Dedifferentiated amniotic fluid mesenchymal stem cell (primary cell): ENCODE data around the gene GLRX5.
A peak's percentile ranks its signal among the peaks of the same experiment; 100 is the strongest.
"Not testable (repeated sequence)": the region's sequence is repeated elsewhere in the genome, so short reads cannot be mapped to it uniquely, and the experiment has no call there.

Experiments
- DNase-seq: peaks from one replicate; pipeline ENCODE4 v3.0.0-alpha.2; 2016; ENCODE audit errors: extremely low spot score

The GLRX5 gene

DNA sequence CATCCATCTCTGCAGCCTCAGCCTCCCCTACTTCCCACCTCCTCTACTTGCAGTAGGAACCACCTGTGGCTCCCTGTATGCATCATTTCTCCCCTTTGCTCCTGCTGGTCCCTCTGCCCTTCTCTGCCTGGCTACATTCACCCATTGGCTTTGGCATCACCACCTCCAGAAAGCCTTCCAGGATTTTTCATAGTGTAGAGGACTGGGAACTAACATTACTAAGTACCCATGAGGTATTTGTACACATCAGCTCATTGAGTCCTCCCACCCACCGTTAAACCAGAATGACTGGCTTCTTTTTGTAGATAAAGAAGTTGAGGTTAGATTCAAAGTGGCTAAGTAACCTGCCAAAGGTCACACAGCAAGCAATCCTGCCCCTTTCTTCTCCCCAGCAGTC, 35.5 kb upstream of the GLRX5 start:
- no peak for DNase-seq

DNA sequence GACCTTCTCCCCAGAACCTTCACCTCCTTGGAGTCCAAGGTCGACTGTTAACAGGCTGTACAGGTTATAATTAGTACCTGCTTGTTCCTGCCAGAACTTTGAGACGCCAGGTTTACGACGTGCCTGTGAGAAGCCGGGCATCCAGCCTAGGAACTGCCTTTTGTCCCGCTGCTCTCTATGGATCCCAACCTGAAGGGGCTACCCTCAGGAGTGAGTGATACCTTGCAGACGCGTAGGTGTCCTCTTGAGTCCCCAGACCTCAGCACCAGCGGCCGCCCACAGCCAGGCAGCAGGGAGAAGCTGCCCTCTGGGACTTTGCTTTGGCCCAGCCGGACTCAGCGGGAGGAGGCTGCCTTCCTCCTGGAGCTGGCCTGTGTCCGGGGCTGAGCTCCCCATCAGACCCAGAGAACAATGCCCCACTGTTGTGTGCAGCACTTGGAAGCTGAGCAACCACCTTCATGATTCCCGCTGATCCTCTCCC, 34.6 kb upstream of the GLRX5 start:
- no peak for DNase-seq

DNA sequence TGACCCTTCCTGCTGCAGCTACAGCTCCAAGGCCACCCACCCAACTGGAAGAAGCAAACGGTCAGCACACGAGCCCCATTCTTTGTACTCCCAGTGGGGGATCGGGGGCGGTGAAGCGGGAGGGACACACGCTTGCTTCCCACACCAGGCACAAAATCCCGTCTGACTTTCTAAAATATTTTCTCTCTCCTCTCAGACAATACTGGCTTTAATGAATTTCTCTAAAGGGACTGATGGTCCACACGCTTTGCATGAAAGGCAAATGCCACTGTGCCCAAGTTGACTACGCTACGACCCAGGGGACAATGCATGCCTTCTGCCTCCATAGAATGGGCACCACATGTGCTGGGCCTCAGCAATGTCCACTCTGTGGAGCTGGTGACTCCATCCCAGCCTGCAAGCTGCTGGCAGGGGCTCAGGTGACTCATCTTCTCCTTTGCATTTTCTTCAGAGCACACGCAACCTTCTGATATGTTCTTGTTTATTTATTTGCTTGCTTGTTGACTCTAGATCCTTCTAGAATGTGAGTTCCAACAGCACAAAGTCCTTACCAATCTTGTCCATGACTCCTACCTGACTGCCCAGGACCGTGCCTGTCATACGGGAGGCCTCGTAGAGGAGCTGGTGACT, 34.0 kb upstream of the GLRX5 start:
- DNase-seq, result peak; percentile 81

DNA sequence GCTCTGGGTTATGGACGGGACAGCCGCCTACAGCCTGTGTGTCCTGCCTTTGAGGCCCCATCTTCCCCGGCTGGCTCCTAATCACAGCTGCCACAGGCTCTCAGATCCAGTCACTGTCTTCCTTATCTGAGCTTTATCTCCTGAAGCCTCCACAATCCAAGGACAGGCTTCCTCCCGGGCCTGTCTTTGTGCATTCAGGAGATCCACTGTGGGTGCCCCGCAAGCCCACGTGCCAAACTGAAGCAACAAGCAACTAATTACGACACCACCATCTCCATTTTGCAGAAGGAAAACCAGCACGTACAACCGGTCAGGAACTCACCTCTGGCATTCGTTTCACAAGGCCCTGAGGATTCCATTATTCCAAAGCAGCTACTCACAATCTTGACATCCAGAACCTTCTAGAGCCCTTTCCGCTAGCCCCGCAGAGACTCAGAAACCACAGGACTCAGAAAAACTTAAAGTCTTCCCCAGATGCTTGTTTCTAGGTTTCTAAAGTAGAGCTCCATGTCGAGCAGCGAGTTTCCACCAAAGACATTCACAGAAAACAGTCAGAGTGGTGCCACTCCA, 32.4 kb upstream of the GLRX5 start:
- DNase-seq, result no peak

DNA sequence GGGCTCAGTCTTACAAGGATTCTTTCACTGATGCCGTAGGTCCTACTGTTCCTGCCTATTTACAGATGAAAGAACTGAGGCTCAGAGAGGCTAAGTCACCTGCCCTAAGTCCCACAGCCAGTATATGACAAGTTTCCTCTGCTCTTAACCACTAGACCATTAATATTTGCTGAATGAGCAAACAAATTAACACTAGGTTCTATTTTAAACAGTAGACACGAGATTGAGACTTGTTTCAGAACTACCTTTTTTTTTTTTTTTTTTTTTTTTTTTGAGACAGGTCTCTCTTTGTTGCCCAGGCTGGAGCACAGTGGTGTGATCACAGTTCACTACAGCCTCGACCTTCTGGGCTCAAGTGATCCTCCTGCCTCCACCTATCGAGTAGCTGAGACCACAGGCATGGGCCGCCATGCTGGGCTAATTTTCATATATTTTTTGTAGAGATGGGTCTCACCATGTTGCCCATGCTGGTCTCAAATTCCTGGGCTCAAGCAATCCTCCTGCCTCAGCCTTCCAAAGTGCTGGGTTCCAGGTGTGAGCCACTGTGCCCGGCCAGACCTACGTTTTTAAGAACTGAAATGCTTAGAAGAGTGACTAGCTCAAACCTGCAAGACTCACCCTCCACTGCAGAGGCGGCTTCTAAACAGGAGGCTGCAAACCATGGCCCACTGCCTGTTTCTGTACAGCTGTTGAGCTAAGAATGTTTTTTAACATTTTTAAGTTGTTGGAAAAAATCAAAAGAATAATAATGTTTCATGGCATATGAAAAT, 31.3 kb upstream of the GLRX5 start:
- no peak for DNase-seq

DNA sequence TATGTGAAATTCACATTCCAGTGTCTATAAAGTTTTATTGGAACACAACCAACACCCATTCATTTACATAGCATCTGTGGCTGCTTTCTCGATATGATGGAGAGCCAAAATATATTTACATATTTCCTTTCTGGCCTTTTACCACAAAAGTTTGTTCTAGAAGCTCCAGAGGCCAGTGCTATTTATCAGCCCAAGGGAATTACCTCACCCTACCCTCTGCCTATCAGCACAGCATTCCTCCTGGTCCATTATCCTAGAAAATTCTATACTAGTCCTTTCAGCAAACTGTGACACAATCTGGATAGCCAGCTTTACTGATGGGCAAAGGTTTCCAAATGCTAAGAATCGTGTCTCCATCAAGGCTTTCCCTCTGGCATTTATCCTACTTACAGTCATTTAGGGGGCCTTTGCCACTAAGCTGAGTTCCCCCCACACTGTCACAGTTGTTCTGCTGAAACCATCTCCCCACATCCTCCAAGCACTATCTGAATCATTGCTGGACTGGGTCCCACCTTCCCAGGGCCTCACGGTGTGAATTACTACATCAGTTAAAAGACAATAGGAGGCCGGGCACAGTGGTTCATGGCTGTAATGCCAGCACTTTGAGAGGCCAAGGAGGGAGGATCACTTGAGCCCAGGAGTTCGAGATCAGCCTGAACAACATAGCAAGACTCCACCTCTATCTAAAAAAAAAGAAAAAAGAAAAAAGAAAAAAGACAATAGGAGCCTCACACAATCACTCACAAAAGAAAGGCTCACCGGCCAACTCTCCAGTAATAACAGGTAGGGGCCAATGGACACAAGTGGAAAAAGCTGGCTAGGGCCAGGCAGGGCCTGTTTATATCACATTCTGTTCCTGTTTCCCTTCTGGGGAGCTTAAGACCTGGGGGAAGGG, 30.5 kb upstream of the GLRX5 start:
- no peak for DNase-seq

DNA sequence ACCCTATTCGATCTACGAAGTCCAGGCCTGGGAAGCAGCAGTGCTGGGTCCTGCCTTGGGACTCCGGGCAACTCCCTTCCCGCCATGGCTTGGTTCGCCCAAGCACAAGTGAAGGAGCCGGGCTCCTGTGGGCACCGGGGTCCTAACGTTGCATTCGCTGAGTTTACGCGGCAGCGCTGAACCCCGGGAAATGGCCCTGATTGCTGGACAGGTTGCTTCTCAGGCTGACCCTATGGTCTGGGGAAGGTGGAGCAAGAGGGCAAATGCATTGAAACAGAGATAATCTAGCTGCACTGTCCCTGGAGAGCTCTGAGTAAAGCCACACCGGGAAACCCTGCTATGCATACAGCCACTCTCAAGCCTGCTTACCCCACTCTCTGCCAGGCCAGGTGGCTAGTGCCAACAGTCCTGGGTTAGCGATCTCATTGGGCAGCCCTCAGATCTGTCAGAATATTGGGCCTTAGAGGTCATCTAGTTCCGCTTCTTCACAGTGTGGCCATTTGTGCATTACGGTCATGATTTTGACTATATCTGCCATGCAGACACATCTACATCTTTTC, 29.7 kb upstream of the GLRX5 start:
- DNase-seq, result no peak

DNA sequence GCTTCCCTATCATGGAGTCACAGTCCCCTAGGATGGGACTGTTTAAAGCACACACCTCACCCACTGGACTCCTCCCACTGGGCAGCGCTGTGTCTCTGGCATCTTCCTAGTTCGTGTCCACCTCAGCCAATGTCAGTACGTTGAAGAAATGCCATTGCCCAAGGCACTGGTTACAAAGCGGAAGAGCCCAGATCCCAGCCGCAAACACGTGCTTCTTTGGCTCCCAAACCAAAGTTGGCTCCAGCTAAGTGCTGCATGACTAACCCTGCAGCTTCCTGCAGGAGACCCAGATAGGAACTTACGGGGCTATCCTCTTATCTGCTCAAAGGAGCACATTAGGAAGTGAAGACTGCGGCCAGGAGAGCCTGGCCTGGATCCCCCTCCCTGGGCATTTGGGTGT, 27.7 kb upstream of the GLRX5 start:
- DNase-seq, result peak; percentile 80

DNA sequence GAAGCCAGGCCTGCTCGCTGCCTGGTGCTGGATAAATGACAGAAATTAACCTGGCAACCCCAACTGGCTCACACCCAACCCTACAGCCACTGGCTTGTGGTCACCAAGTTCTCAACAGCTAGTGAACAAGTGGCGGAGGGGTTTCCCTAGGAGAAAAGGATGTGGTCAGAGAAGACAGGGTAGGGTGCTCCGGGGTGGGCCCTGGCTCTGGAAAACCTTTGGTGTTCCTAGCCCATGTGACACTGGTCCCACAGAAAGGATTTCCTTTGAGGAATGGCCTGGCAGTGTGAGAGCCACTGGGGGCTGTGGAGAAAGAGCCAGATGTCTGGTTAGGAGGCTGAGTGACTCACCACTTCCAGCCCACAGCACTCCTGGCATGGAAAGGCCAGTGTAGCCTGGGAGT, 27.1 kb upstream of the GLRX5 start:
- no peak for DNase-seq

DNA sequence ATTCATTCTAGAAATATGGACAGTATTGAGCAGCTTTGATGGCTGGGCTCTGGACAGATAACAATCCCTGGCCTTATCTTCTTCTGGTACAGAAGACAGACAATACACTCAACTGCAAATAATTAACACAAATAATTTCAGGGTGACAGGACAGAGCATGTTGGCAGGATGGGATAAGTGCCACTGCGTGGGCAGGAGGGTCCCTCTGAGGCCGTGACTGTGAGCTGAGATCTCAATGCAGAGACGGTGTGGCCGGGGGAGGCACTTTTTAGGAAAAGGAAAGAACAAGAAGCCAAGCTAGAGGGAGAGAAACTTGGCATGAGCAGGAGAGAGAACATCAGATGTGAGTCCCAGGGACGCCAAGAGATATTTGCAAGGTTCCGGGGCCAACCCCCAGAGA, 26.5 kb upstream of the GLRX5 start:
- DNase-seq, result no peak

DNA sequence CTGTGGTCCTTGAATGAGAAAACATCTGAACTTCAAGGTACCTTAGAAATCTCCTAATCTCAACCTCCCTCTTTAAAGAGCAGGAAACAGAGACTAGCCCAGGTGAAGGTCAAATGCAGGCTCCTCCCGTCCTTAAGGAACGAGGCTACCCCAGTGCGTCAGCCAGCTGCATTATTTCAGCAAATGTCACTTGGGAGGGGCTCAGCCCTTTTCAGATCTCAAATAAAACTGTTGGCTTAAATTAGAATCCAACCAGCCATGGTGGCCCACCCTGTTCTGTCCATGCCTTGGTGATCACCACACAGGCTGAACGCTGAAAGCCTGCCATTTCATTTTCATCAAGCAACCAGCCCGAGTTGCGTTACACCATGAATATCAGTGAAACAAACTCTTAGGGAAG, 25.4 kb upstream of the GLRX5 start:
- DNase-seq, result no peak

DNA sequence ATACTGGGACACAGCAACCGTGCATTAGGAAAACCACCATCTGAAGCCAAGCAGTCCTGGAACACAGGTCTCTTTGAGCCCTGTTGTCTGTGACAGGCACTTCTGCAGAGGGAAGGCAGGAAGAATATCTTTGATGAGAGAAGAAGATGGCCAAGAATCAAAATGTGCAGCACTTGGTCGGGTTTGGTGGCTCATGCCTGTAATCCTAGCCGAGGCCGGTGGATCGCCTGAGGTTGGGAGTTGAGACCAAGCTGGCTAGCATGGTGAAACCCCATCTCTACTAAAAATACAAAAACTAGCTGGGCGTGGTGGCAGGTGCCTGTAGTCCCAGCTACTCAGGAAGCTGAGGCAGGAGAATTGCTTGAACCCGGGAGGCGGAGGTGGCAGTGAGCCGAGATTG, 24.5 kb upstream of the GLRX5 start:
- not testable (repeated sequence) for DNase-seq

DNA sequence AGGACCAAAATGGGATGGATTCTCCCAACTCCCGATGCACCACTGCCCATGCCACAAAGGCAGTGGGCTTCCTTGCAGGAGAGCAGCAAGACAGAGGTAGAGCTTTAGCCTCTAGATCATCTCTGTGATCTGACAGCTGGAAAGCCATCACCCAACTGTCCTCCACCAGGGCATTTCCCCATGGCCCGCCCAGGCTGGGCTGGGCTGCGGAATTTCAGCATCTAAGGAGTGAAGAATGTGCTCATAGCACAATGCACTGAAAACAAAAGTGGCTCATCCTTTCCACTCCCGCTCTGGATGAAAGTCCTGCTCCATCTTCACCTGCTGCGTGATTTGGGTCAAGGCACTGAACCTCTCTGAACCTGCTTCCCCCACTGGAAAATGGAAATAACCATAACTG, 24.0 kb upstream of the GLRX5 start:
- no peak for DNase-seq

DNA sequence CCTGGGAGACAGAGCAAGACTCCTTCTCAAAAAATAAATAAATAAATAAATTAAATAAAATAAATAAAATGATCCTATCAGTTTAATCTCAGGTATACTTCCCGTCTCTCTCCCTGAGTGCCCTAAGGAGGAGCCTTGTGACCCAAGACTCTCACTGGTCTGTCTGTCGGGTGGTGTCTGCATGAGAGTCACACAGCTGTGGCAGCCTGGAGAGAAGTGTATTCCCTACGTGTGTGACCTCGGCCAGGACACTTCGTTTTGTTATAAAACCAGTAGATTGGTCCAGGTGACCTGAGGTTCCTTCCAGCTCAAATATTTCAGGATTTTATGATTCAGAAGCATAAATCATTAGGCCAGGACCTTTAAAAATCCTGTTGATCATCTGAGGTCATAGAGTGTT, 23.2 kb upstream of the GLRX5 start:
- no peak for DNase-seq

DNA sequence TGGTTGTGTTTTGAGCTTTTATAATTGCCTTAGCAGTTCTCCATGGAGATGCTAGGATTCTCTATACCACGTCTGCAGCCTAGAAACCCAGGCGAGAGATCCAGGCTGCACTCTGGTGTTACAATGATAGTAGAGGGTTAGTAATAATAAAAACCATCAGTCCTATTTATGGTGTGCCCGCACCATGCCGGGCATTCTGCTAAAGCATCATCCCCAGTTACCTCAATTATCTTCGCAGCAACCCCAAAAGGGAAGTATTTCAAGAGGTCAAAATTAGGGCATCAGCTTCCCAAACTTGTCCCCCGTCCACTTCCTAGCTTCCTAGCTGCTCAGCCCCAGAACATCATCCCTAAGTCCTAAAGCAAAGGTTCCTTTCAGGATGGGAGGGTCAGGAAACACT, 21.6 kb upstream of the GLRX5 start:
- DNase-seq, result no peak

DNA sequence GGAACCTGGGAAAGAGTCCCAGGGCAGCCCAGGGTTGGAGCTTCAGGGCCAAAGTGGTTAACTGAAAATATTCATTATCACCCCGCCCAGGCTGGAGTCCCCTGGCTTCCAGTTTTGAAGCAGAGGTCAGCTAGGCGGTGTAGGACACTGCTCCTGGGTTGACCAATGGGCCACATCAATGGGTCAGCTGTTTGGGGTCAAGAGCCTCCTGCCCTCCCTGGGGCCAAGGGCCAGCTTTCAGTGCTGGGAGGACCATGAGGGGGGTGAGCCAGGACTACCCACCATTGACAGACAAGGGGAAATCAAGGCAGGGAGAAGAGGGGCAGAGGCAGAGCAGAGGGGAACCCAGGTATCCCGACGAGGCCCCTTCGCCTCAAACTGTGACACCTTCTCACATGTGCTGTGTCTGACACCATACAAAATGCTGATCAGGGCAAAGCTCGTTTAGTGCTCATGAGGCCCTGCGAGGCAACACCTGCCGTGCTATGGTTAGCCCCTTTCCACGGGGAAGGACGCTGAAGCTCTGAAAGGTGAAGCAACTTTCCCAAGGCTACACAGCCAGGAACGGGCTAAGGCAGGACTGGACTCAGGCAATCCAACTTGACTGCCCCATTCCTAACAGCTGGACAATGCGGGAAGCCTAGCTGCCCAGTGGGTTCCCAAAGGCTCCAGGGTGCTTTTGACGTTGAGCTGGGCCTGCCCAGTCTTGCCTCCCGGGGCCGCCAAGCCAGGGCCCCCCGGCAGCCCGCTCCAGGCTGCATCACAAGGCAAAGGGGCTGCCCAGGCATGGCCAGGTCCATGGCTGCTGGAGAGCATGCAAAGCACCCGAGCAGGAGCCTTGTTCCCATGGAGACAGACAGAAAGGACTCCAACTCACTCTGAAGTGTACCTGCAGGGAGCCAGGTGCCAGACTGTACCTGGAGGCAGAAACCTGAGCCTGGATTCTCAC, 20.4 kb upstream of the GLRX5 start:
- DNase-seq, result no peak

DNA sequence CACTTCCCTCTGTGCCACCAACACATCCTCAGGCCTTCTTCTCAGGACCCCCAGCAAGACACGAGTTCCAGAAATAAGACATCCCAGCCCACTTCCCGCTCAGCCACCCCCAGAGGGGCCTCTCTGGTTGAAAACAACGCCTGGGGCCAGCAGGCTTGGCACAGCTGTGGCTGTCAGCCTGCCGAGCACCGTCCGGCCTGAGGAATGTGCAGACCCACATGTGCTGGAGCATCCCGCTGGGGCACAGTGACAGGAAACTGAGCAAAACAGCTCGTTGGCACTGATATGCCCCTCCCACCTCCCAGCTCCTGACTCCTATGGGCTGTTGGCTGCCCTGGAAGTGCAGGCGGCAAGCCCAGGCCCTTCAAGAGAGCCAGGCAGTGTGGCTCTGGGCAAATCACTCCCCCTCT, 19.8 kb upstream of the GLRX5 start:
- peak; percentile 51 for DNase-seq

DNA sequence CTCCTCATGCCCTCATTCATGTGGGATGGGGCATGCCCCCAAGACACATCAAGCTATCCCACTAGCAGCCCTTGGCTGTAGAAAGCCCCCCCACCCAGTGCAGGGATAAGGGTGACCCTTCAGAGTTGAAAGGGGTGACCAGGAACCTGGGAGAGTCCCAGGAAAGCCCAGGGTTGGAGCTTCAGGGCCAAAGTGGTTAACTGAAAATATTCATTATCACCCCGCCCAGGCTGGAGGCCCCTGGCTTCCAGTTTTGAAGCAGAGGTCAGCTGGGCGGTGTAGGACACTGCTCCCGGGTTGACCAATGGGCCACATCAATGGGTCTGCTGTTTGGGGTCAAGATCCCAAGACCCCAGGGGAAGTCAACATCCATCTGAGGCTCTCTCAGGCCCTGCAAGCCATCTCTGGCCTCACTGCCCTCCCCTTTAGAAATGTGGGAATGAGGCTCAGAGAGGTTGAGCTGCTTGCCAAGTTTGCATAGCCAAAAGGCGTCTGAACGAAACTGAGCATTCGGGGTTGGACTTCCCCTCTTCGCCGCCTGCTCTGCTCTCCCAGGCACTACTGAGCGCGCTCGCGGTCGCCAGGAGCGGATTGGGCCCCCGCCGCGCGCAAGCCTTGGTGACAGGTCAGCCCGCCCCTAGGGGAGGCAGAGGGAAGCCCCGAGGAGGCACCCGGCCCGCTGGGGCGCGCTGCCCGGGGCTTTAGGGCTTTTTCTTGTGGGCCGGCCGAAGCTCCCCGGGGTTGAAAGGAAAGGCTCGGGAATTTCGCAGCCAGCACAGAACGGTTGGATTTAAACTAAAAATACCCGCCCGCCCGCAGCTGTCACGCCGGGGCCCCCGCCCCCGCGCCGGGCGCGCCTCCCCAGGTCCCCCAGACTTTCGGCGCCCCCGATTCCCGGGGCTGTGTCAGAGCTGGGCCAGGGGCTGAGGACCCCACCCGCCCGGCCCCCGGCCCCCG, 19.0 kb upstream of the GLRX5 start:
- DNase-seq, result no peak

DNA sequence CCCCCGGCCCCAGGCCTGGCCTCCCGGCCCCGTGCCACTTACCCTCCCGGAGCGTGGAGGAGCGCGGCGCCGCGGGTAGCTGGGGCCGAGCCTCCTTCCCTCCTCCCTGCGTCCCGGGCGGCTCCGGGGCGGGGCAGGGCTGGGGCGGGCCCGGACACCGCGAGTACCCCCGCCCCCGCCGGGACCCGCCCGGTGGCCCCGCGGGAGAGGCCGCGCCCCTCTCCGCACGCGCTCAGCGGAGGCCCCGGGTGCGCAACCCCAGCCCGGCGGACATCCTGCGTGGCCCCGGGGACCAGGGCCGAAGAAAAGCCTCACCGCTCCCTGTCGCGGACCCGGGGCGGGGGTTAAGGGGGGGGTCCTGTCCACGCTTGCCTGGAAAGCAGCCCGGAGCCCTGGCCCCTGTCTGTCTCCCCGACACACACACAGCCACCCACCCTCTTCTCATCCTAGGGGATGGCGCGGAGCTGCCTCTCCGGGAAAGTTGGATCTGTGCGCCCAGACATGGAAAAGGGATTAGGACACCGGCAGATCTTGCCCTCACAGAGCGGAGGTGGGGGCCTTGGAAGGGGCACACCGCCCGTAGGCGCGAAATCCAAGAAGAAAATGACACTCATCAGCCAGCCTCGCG, 18.2 kb upstream of the GLRX5 start, which contains the start of gene SYNE3:
Gene SYNE3, minus strand, starts transcription at position 97 of the 628 bp plus-strand sequence. CDS start 40,829 bp downstream, outside the sequence.
- DNase-seq, result no peak
